Activated CD4-positive, alpha-beta T cell treated with anti-CD3 and anti-CD28 coated beads, Interleukin-2, amount 50 U/mL, for 48 hours (primary cell): ENCODE results near the gene ABCG2.
"Not testable (repeated sequence)": the region's sequence is repeated elsewhere in the genome, so short reads cannot be mapped to it uniquely, and the experiment has no call there.

Experiments
- DNase-seq, 2 experiments: peaks; one replicate each; pipeline ENCODE4 v3.0.0-alpha.2; 2020

Gene ABCG2

DNA sequence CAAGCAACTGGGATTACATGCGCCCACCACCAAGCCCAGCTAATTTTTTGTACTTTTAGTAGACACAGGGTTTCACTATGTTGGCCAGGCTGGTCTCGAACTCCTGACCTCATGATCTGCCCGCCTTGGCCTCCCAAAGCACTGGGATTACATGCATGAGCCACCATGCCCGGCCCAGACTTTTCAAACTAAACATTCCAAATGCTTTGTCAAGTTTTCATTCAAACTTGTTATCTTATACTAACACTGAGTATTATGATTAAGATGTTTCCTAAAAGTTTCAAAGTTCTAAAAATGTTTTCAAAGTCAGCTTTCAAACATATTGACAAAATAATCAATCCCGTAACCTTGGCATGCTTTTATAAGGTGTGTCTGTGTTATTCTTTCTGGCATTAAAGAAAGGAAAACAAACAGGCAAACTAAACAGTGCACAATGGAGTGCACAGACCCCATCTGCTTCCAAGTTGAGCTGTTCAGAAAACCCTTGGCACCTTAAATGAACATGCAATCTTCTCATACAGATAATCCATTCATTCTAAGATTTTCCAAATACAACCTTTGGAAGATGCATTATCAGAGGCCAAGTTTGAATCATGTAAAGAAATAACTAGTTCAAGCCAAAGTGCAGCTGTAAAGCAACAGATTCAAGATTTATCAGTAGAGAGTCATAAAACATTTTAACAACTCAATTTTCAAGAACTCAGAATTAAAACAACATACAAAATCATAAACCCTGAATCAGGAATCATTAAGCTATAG is 49.1 kb downstream of the ABCG2 start:
- no peak for DNase-seq

GRCh38 chr4:88108747-88109122 is 49.7 kb downstream of the ABCG2 start:
- no peak for DNase-seq

- not testable (repeated sequence) for DNase-seq
Measured at GRCh38 chr4:88108108-88108465, 50.4 kb downstream of the ABCG2 start.

- no peak for DNase-seq
Measured at GRCh38 chr4:88107406-88108107, 50.9 kb downstream of the ABCG2 start.

- DNase-seq: no peak
Measured at GRCh38 chr4:88106205-88106604, 52.2 kb downstream of the ABCG2 start.

GRCh38 chr4:88104902-88105610 is 53.4 kb downstream of the ABCG2 start:
- no peak for DNase-seq

DNA sequence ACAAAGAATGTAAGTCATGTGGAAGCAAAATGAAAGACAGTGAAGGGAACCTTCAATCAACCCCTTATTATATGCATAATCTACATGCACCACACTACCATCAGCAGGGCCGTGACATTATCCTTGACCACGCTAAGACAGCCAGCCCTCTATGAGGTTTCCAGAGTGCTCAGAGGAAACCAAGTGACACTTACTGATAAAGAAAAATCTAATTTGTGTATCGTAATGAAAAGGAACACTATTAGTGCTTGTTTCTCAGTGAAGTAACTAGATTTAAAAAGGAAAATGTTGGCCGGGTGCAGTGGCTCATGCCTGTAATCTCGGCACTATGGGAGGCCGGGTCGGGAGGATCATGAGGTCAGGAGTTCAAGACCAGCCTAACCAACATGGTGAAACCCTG is 56.4 kb downstream of the ABCG2 start:
- DNase-seq: no peak

DNA sequence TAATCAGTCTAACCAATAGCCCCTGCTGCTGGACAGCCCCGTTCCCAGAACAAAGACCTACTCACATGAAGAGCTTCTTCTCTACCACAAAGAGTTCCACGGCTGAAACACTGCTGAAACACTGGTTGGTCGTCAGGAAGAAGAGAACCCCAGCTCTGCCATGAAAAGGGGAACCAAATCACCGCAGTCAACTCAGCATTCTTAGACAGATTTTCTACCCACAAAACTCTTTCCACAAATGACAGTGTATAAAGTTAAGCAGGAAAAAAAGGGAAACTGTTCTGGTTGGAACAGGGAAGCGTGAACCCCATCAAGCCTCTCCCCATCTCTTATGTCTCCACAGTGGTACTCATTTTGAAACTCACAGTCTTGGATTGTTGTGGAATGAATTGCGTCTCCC is 57.3 kb downstream of the ABCG2 start:
- no peak for DNase-seq

GRCh38 chr4:88098993-88099752 is 59.3 kb downstream of the ABCG2 start:
- DNase-seq: no peak

DNA sequence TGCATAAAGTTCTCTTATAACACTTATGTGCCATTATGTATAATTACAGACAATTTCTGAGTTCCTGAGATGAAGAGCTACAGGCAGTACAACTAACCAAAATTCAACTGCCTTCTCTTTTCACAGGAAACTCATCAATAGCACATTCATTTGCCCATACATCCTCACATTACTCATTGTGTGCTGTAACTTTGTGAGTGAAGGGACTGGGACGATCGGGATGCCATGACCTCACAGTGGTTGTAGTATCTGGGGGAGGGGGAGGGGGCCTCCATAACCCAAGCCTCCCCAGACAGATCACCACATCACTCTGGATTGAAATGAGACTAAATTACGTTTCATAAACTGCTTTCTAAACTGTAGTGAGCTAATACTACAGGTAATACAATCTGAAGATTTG is 60.7 kb downstream of the ABCG2 start:
- DNase-seq: no peak

GRCh38 chr4:88097301-88097700 is 61.1 kb downstream of the ABCG2 start:
- DNase-seq: no peak

- no peak for DNase-seq
Measured at GRCh38 chr4:88093874-88094273, 64.6 kb downstream of the ABCG2 start.

DNA sequence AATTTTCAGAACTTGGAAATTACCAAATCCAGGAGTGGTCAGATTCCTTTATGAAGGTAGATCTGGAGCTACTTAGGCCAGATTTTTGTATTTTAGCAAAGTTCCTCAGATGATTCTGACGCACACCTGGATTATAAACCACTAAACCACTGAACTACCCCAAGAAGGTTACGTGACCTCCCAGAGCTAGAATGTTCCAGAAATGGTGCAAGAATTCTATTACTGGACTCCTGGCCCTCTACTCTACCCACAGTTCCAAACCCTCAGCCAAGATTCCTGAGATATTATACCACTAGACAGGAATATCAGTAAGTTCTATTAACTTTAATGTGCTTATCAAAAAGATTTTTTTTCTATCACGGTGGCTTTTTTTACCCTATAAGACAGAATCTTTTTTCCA is 67.1 kb downstream of the ABCG2 start:
- DNase-seq: no peak

DNA sequence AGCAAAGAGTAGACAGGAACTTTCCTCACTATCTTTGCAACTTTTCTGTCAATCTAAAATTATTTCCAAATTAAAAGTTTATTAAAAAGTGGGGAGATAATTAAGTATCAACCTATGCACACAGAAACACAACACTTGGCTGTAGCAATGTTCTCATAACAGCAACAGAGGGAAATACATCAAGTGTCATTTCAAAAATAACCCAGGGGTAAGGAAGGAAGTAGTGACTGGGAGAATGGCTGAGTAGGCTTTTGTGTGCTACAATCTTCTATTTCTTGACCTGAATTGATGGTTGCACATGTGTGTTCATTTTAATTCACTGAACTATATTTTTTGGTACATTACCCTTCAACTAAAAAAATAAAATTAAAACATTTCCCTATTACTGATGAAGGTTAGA is 67.5 kb downstream of the ABCG2 start:
- DNase-seq: no peak

- no peak for DNase-seq
Measured at GRCh38 chr4:88087004-88087403, 71.4 kb downstream of the ABCG2 start.

- no peak for DNase-seq
Measured at GRCh38 chr4:88080626-88081025, 77.8 kb downstream of the ABCG2 start.

GRCh38 chr4:88078579-88078978 is 79.9 kb downstream of the ABCG2 start:
- DNase-seq: no peak

DNA sequence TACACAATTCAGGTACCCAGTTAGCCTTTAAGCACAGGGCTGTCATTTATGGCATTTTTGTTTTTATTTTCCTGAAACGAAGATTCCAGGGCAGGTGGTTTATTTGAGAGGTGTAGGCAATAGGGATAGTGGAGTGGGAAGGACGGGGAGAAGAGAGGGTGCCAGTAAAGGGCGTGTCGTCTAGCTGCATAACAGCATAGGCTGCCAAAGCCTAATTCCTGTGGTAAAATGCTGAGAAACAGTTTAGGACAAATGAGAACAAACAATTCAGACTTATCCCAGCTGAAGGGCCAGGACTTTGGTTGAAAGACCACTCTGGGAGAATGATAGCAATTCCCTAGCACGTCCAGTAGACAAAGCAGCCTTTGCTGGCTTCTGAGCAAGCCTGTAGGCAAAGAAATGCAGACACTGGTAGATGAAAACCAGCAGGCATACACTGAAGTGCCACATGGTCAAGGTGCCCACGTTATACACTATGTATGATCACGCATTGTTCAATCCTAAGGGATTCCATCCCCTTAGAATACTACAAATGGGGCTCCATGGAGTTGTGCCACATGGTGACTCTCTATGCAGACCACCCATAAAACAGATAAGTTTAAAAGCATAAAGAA is 80.4 kb downstream of the ABCG2 start:
- no peak for DNase-seq

DNA sequence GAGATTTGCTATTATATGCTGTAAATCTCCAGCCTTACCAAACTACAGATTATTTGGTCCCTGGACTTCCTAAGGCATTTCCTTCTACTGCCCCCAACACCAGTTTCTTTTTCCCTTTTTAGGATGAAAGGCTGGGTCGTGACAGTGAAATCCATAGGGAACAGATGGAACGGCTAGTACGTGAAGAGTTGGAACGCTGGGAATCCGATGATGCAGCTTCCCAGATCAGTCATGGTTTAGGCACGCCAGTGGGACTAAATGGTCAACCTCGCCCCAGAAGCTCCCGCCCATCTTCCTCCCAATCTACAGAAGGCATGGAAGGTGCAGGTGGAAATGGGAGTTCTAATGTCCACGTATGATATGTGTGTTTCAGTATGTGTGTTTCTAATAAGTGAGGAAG is 83.1 kb downstream of the ABCG2 start:
- DNase-seq: no peak

DNA sequence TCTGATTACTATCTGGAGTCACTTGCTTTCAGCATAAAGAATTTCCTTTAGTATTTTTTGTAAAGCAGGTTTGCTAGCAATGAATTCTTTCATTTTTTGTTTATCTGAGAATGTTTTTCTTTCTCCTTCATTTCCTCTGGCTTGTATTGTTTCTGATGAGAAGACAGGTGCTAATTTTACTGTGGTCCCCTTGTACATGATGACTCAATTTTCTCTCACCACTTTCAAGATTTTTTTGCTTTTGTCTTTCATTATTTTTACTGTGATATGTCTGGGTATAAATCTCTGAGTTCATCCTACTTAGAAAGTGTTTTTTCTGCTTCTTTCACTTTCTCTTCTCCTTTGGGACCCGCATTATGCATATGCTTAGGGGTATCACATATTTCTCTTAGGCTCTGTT is 88.4 kb downstream of the ABCG2 start:
- DNase-seq: no peak

DNA sequence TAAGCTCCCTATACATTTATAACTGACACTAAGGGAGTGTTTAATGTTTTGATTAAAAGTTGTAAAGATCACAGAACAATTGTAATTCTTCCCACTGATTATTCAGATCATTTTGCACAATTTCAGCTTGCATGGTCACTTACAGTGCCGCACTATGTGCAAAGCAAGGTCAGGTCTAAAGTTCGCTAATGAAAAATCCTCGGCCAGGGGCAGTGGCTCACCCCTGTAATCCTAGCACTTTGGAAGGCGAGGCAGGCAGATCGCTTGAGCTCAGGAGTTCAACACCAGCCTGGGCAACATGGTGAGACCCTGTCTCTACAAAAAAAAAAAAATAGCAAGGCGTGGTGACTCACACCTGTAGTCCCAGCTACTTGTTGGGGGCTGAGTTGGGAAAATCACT is 94.0 kb downstream of the ABCG2 start:
- no peak for DNase-seq

DNA sequence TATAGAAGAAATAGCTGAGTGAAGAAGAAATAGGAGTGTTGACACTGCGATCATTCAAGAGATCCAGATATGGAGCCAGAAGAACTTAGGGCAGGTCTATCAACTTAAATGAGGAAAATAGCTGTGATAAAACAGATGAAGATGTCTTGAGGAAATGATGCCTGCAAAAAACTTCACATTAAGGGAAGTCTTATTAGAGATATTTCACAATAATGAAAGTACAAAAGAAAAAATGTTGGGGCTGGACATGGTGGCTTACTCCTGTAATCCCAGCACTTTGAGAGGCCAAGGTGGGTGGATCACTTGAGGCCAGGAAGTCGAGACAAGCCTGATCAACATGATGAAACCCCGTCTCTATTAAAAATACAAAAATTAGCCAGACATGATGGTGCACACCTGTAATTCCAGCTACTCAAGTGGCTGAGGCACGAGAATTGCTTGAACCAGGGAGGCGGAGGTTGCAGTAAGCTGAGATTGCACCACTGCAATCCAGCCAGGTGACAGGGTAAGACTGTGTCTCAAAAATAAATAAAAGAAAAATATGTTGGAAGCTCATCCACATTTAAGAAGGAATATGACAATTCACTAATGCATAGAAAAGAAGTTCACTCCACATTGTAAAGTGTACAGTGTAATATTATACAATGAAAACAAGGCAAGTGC is 94.7 kb downstream of the ABCG2 start:
- no peak for DNase-seq
